ENCODE measurements around the gene ASB2. TPM values are rescaled to one million over a fixed set of nuclear protein-coding genes. Genes with fewer than 3 reads are reported as not detected.
A peak's percentile ranks its signal among the peaks of the same experiment; 100 is the strongest.

Gene ASB2
- total RNA-seq, 1 donor from 2014 or later = 58.6 TPM

- DNase-seq (ENCODE audit: low spot score in 2 of 2) = no peak
- Histone ChIP-seq H3K36me3 (no peaks in the 10 kb centered on the region), H3K27ac (peak within 1 kb of the TSS; percentile 96 to 97), H3K4me3 (peak within 1 kb of the TSS; percentile 9 to 55), H3K9me3 (no peaks in the 10 kb centered on the region), H3K27me3 (no peaks in the 10 kb centered on the region), H3K4me1 (peaks cover 9 to 30% of the 10 kb centered on the region in 2 donors)
- no peak for TF ChIP-seq CTCF (IDR thresholded peaks at IDR 0.05)
- intact Hi-C loops (cut with DNase I) = no loop called here
Observed at GRCh38 chr14:93997082-93997481, 20.7 kb upstream of the ASB2 start, which contains the start of gene CCDC197. CCDC197 (plus strand) TSS chr14:93997301; CDS start chr14:93998132, 831 bp downstream.

GRCh38 chr14:93996130-93996695 is 19.8 kb upstream of the ASB2 start:
- TF ChIP-seq CTCF (IDR thresholded peaks at IDR 0.05) = no peak
- Histone ChIP-seq H3K27me3 (no peaks in the 10 kb centered on the region), H3K27ac (peak overlapping the region; percentile 96 to 97), H3K9me3 (no peaks in the 10 kb centered on the region), H3K4me1 (peaks cover 9 to 30% of the 10 kb centered on the region in 2 donors), H3K36me3 (no peaks in the 10 kb centered on the region), H3K4me3 (peak overlapping the region; percentile 9 to 55)
- intact Hi-C loops (cut with DNase I) = no loop called here
- DNase-seq (ENCODE audit: low spot score in 2 of 2) = no peak

- no peaks in the 10 kb centered on the region for H3K36me3 ChIP-seq
- H3K4me3 ChIP-seq = peak overlapping the region; percentile 9 to 55
- H3K4me1 ChIP-seq = peaks cover 9 to 30% of the 10 kb centered on the region in 2 donors
- no peak for TF ChIP-seq CTCF (IDR thresholded peaks at IDR 0.05)
- peak; percentile 85 to 96 for DNase-seq (ENCODE audit: low spot score in 2 of 2)
- no peaks in the 10 kb centered on the region for H3K9me3 ChIP-seq
- H3K27me3 ChIP-seq = no peaks in the 10 kb centered on the region
- intact Hi-C loops (cut with DNase I) = loop anchor here (1.0 to 2.0 kb wide), 2 partner anchors 18 to 30 kb away; partner anchors contain the start of gene ASB2
- H3K27ac ChIP-seq = peak overlapping the region; percentile 96 to 97
Observed at GRCh38 chr14:93994919-93995682, 18.7 kb upstream of the ASB2 start.

- no peak for DNase-seq (ENCODE audit: low spot score in 2 of 2)
- no peaks in the 10 kb centered on the region for H3K27me3 ChIP-seq
- TF ChIP-seq CTCF (IDR thresholded peaks at IDR 0.05) = no peak
- no peak overlapping the region for H3K4me3 ChIP-seq
- intact Hi-C loops (cut with DNase I) = no loop called here
- H3K36me3 ChIP-seq = no peaks in the 10 kb centered on the region
- peak overlapping the region; percentile 83 to 96 for H3K27ac ChIP-seq
- H3K9me3 ChIP-seq = no peaks in the 10 kb centered on the region
- H3K4me1 ChIP-seq = peaks cover 9 to 30% of the 10 kb centered on the region in 2 donors
Observed at GRCh38 chr14:93993382-93993781, 17.0 kb upstream of the ASB2 start.

- intact Hi-C loops (cut with DNase I) = no loop called here
- Histone ChIP-seq H3K36me3 (no peaks in the 10 kb centered on the region), H3K9me3 (no peaks in the 10 kb centered on the region), H3K4me3 (no peak overlapping the region), H3K4me1 (peaks cover 12 to 30% of the 10 kb centered on the region in 2 donors), H3K27ac (peak overlapping the region in 1 of 2 donors; percentile 96), H3K27me3 (no peaks in the 10 kb centered on the region)
- no peak for TF ChIP-seq CTCF (IDR thresholded peaks at IDR 0.05)
- DNase-seq (ENCODE audit: low spot score in 2 of 2) = no peak
Observed at GRCh38 chr14:93991649-93992048, 15.3 kb upstream of the ASB2 start.

All from ascending aorta (tissue), 2 donors.